Ovary (tissue), 9 donors: Measurements from ENCODE around the gene DDN. TPM values are rescaled to one million over a fixed set of nuclear protein-coding genes. Genes with fewer than 3 reads are reported as not detected.

Experiments used
- DNase-seq, 5 donors: peaks; one replicate each; pipeline ENCODE4 v3.0.0-alpha.2; 2019 to 2020
- H3K27ac ChIP-seq, 2 donors: fragments of 200-600 bp; one replicate each; pipeline versions ENCODE4 v1.5.1 to v1.8.0; 2019 to 2022
- H3K27me3 ChIP-seq: fragments of 200-600 bp; one replicate; pipeline ENCODE4 v1.8.0; 2022
- H3K36me3 ChIP-seq: fragments of 200-600 bp; sonication (generic); one replicate; pipeline ENCODE4 v1.5.1; 2019
- H3K4me1 ChIP-seq: one replicate; pipeline ENCODE4 v1.8.1; 2013; ENCODE audit warnings: mild to moderate bottlenecking, moderate library complexity; ENCODE audit not compliant: insufficient read depth
- H3K4me3 ChIP-seq: fragments of 200-600 bp; sonication (generic); one replicate; pipeline ENCODE4 v1.5.1; 2017
- H3K9me3 ChIP-seq, 2 donors: fragments of 200-600 bp in 1 of 2; sonication (generic) in 1 of 2; one replicate each; pipeline versions ENCODE4 v1.5.1 to v1.8.1; 2013 to 2019; ENCODE audit warnings: mild to moderate bottlenecking in 1 of 2, moderate library complexity in 1 of 2
- EP300 ChIP-seq: sonication (generic); formaldehyde crosslinking; IDR thresholded peaks from one replicate; pipeline ENCODE4 v1.6.1; 2017; ENCODE audit warnings: antibody characterized with exemption
- POLR2A ChIP-seq: fragments of 450-650 bp; IDR thresholded peaks from one replicate; pipeline ENCODE4 v1.6.1; 2017; ENCODE audit warnings: antibody characterized with exemption, mild to moderate bottlenecking, moderate library complexity
- WGBS, 3 donors: extraction: QIAGEN DNeasy Blood & Tissue Kit in 1 of 3; methylation state at CpG; one replicate each; pipeline versions ENCODE4 v1.1.5 to v1.1.7; 2013 to 2017; 5-methylcytosine and 5-hydroxymethylcytosine counted together
- intact Hi-C, 4 donors: fragments of 100-400 bp; cut with DNase I; formaldehyde crosslinking; loops; one replicate each; pipeline versions ENCODE4 v1.11.0 to v1.15.1; 2022 to 2023
- polyA plus RNA-seq, 2 donors: library from polyadenylated mRNA; stranded (reverse); fragments of 200-250 nt in 1 of 2; fragments of 350-450 nt in 1 of 2; fragmentation: Illumina TruSeq in 1 of 2; extraction: RNeasy Lipid Tissue Mini Kit (QIAGEN cat#74804) in 1 of 2; gene quantifications; one replicate each; pipeline ENCODE4 v1.2.3, GENCODE V29; 2013 to 2014
- total RNA-seq, 7 donors: library from RNA; depleted of rRNA in 2 of 7; stranded (reverse); fragments of >200 nt in 2 of 7; fragmentation: NEBNext Ultra II Directional in 3 of 7; extraction: Animal tissue kit (Norgen Biotek cat#: 25700) in 3 of 7; gene quantifications; one replicate each; pipeline versions ENCODE4 v1.1.0 to v1.2.4, GENCODE V29; 2016 to 2023
- TF ChIP-seq, protein P1 (sequence below), 3 donors: fragments of 450-650 bp in 2 of 3; fragments of 200-600 bp in 1 of 3; IDR thresholded peaks; one replicate each; pipeline versions ENCODE4 v1.5.1 to v1.8.0; 2016 to 2022; ENCODE audit warnings: antibody characterized with exemption in 3 of 3, mild to moderate bottlenecking in 1 of 3
- donor health status: DM: no; HTN: no; CAD: no; lungs with moderate emphysema.
- donor health status: DM: no; HTN: no; CAD: no.
- donor health status: Bipolar disorder and iron deficiency.
- donor health status: DM: yes; HTN: yes; CAD: no.
- donor health status: DM: no; HTN: no; CAD: no.
- donor health status: DM: yes; HTN: yes; CAD: no.

The DDN gene
- total and polyA plus RNA-seq, 9 donors, result 0.04 to 0.28 (median 0.05) TPM; not detected in 6

- no peaks in the 10 kb centered on the region for H3K36me3 ChIP-seq
- intact Hi-C loops, result no loop called here
- WGBS, 3 donors, result 91 to 93% (median 92%) methylated on average over 21 of the region's 21 CpGs
- no peak overlapping the region for H3K27ac ChIP-seq
- no peaks in the 10 kb centered on the region for H3K9me3 ChIP-seq
- H3K4me1 ChIP-seq, result no peaks in the 10 kb centered on the region
- no peaks in the 10 kb centered on the region for H3K27me3 ChIP-seq
- H3K4me3 ChIP-seq, result no peak overlapping the region
- TF ChIP-seq EP300, result no peak
- TF ChIP-seq, protein P1, sequence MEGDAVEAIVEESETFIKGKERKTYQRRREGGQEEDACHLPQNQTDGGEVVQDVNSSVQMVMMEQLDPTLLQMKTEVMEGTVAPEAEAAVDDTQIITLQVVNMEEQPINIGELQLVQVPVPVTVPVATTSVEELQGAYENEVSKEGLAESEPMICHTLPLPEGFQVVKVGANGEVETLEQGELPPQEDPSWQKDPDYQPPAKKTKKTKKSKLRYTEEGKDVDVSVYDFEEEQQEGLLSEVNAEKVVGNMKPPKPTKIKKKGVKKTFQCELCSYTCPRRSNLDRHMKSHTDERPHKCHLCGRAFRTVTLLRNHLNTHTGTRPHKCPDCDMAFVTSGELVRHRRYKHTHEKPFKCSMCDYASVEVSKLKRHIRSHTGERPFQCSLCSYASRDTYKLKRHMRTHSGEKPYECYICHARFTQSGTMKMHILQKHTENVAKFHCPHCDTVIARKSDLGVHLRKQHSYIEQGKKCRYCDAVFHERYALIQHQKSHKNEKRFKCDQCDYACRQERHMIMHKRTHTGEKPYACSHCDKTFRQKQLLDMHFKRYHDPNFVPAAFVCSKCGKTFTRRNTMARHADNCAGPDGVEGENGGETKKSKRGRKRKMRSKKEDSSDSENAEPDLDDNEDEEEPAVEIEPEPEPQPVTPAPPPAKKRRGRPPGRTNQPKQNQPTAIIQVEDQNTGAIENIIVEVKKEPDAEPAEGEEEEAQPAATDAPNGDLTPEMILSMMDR (IDR thresholded peaks at IDR 0.05), result no peak
- DNase-seq, result peak in 1 of 5 donors; percentile 19
Measured at GRCh38 chr12:49026101-49026500, 26.9 kb upstream of the DDN start.

DNA sequence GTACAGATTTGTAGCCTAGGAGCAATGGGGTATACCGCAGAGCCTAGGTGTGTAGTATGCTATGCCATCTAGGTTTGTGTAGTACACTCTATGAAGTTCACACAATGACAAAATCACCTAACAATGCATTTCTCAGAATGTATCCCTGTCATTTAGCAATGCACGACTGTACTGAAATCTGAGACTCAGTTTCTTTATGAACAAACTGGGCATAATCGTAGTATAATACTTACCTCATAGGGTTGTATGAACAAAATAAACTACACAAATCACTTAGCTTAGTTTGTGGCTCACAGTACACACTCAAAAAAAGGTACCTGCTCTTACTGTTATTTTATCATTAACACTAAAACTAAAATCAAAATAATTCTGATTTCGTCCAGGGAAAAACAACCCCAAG is 26.3 kb upstream of the DDN start:
- intact Hi-C loops, result no loop called here
- WGBS, 3 donors, result 81 to 94% (median 86%) methylated on average over 4 of the region's 4 CpGs
- no peak overlapping the region for H3K27ac ChIP-seq
- H3K4me3 ChIP-seq, result no peak overlapping the region
- no peak for TF ChIP-seq EP300
- TF ChIP-seq POLR2A, result no peak
- TF ChIP-seq, protein P1 (IDR thresholded peaks at IDR 0.05), result no peak
- no peaks in the 10 kb centered on the region for H3K27me3 ChIP-seq
- no peaks in the 10 kb centered on the region for H3K36me3 ChIP-seq
- DNase-seq, result no peak
- H3K4me1 ChIP-seq, result no peaks in the 10 kb centered on the region
- no peaks in the 10 kb centered on the region for H3K9me3 ChIP-seq

- H3K27me3 ChIP-seq, result no peaks in the 10 kb centered on the region
- no peak overlapping the region for H3K27ac ChIP-seq
- no peak for DNase-seq
- TF ChIP-seq, protein P1 (IDR thresholded peaks at IDR 0.05), result no peak
- no peak for TF ChIP-seq EP300
- no peak for TF ChIP-seq POLR2A
- H3K4me3 ChIP-seq, result no peak overlapping the region
- no peaks in the 10 kb centered on the region for H3K4me1 ChIP-seq
- no peaks in the 10 kb centered on the region for H3K36me3 ChIP-seq
- WGBS, 3 donors, result 81 to 91% (median 87%) methylated on average over 12 of the region's 12 CpGs
- intact Hi-C loops, result no loop called here
- H3K9me3 ChIP-seq, result no peaks in the 10 kb centered on the region
Measured at GRCh38 chr12:49024543-49024942, 25.4 kb upstream of the DDN start.

DNA sequence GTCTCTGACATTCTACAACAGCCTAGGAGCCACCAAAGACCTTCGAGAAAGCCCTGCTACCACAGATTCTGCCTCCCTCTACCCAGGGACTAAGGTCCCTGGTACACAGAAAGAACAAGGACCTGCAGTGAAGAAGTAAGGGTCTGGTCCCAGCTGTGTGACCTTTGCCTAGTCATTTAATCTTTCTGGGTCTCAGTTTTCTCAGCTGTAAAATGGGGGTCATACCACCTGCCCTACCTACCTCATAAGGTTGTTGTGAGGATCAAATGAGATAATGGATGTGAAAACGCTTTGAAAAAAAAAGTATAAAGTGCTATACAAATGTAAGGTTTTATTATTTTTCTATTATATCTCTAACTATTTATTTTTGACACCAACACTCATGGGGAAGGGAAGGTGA is 24.6 kb upstream of the DDN start:
- no peaks in the 10 kb centered on the region for H3K36me3 ChIP-seq
- no peak overlapping the region for H3K4me3 ChIP-seq
- intact Hi-C loops, result no loop called here
- no peak for DNase-seq
- no peak for TF ChIP-seq EP300
- H3K9me3 ChIP-seq, result no peaks in the 10 kb centered on the region
- WGBS, 3 donors, result 90 to 95% (median 91%) methylated on average over 2 of the region's 2 CpGs
- H3K27ac ChIP-seq, result no peak overlapping the region
- H3K27me3 ChIP-seq, result no peaks in the 10 kb centered on the region
- no peaks in the 10 kb centered on the region for H3K4me1 ChIP-seq

DNA sequence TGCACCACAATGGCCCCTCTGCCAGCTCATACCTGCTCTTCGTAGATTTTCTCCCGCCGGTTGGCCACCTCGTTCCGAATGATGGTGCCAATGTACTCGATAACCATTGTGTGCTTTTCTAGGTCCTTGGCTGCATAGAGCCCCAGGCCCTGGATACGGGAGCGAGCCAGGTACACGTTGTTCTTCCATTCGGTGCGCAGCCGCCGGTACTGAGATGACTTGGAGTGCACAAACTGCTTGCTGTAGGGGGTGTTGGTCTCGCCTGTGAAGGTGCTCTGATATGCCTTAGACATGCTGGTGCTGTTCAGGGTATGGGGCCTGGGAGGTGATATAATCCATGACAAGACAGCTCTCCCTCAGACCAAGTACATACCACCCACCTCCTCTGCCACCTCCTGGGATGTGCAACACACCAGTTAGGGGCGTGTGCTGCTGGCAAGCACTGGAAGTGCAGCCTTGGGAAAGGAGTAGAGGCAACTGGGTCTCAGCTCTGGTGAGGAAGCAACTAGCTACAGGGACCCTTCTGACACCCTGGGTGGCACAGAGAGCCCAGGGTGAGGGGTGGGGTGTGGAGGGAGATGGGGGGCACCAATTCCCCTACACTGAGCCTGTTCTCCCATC is 23.5 kb upstream of the DDN start:
- WGBS, 3 donors, result 90 to 91% (median 90%) methylated on average over 15 of the region's 15 CpGs
- H3K36me3 ChIP-seq, result no peaks in the 10 kb centered on the region
- TF ChIP-seq EP300 (no peak), POLR2A (no peak)
- TF ChIP-seq, protein P1 (IDR thresholded peaks at IDR 0.05), result no peak

More for the DNA sequence above, 23.5 kb upstream of the DDN start:
- intact Hi-C loops, result no loop called here
- Histone ChIP-seq H3K27ac (no peak overlapping the region), H3K27me3 (no peaks in the 10 kb centered on the region), H3K4me3 (no peak overlapping the region), H3K9me3 (no peaks in the 10 kb centered on the region), H3K4me1 (peaks cover 2% of the 10 kb centered on the region)
- DNase-seq, result no peak
